ENCODE data around the gene NENF.
A peak's percentile ranks its signal among the peaks of the same experiment; 100 is the strongest.
"Not testable (repeated sequence)": the region's sequence is repeated elsewhere in the genome, so short reads cannot be mapped to it uniquely, and the experiment has no call there.

Gene NENF

DNA sequence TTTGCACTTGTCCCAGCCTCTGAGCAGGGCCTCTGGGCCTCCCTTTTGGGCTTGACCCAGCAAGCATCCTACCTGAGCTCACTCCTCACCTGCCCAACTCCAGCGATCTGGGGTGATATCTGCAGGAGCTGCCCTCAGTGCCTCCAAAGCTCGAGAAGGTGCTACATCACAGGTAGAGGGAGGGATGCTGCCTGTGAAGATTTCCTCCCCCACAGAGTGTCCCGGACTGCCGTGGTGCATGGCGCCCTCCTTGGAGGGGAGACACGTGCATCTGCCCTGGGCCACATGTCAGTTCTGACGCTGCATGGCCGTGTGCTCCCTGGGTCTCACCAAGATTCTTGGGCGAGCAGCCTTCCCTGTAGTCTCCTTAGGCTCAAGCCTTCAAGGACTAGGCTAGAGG is 27.7 kb downstream of the NENF start:
- no peak for DNase-seq (ENCODE audit: low read depth)

DNA sequence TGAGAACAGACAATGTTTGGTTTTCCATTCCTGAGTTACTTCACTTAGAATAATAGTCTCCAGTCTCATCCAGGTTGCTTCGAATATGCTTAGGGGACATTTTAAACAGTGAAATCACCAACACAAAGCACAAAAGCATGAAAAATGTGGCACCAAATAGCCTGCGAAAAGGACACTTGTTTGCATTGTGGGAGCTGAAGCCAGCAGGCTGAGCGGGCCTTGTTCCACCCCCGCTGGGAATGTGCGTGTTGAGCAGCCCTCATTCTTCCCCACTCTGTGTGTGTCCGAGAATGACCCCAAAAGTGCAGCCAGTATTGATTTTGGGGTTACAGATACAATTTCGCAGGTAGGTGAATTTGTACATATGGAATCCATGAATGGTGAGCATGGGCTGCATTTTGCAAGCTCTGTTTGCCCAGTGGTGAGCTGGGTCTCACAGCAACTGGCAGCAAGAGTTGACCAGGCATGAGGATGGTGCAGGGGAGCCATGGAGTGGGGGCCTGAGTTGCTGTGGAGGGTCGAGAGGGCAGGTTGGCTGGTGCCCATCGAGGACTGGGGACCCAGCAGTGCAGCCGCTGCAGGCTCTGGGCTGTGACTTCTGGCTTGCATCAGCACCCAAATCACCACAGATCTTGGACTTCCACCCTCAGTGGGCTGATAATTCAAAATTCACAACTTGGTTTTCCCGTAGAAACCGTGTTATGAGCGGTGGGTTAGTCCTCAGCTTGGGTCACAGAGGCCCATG is 29.4 kb downstream of the NENF start:
- DNase-seq (ENCODE audit: low read depth) = no peak

DNA sequence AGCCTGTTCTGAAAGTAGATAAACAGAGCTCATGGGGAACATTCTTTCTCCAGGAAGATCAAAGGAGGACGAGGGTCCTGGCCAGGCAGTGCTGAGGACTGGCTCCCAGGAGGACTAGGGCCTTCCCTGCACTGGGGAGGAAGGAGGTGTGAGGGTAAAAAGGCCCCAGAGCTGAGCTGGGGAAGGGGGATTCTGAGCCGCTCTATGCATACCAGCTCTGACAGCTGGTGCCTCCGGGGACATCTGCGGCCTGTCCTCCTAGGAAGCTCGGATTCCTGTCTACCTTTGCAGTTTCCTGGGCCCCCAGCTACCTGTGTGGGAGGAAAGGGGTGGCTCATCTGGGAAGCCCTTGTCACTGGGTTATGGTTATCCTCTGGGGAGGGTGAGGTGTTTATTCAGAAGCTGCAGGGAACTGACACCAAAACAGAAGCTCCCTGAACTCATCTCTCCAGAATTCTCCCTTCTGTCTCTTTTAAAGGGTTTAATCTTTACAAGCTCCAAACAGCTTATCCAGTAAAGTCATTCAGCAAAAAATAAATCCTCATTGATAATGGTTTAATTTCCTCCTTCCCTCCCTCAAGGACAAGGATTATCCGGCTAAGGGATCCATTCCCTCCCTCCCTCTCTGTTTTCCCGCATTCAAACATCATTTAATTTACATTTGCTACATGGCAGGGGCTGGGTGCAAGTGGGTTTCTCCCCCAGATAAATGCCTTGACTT is 31.0 kb downstream of the NENF start:
- DNase-seq (ENCODE audit: low read depth) = no peak

DNA sequence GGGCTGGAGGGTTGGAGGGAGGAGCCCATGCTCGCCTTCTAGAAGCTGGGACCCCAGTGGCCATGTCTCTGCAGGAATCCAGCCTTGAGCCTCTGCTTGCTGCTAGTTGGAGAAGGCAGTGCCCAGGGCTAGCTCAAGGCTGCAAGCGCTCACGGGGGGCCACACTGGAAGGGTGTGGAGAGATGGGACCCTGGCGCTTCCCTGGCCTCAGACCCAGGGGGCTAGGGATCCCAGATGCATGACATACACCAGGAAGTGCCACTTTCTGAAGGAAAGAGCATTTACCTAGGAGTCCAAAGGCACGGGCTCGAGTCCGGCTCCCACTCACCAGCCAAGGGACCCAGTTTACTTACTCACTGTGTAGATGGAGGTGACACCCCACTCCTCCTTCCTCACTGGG is 32.6 kb downstream of the NENF start:
- no peak for DNase-seq (ENCODE audit: low read depth)

DNA sequence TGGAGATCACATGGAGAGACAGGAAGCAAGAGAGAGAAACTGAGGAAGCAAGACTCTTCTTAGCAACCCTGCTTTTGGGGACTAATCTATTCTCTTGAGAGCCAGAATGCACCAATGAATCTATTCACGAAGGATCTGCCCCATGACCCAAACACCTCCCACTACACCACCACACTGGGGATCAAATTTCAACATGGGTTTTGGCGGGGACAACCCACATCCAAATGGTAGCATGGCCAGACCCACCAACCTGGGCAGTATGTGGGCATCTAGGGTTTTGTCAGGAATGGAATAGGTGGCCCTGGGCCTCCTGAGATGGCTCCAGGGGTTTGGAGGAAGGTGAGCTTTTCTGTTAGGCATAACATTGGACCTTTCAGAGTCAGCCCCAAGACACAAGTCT is 33.7 kb downstream of the NENF start:
- no peak for DNase-seq (ENCODE audit: low read depth)

DNA sequence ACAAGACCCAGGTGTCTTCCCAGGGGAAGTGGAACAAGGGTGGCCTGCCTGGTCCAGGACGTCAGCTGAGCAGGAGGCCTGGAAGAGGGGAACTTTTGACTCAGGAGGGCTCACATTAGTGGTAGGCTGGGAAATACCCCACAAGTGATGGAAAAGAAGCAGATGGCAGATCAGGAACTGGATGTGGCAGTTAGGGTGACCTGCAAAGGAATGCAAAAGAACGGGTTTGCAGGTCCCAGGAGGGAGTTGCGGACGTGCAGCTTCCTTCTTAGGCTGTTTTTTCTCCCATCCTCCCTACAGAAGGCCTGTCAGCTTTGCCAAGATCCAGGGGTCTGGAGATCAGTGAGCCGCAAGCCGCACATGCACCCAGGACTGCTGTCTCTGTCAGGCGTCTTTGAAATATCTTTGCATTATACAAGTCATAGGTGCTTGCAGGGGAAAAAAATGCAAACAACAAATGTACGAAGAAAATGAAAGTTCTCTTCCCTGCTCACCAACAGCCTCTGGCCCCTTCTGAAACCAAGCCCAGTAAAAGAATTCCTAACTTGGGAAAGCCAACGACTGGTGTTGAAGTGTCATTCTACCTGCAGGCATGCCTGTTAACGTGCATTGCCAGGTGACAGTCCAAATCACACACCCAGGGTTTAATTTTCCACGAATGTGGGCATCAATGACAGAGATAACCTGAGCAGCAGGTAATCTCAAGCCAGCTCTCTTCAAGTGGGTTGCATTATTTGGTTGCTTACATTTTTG is 34.4 kb downstream of the NENF start:
- DNase-seq (ENCODE audit: low read depth) = peak; percentile 27

DNA sequence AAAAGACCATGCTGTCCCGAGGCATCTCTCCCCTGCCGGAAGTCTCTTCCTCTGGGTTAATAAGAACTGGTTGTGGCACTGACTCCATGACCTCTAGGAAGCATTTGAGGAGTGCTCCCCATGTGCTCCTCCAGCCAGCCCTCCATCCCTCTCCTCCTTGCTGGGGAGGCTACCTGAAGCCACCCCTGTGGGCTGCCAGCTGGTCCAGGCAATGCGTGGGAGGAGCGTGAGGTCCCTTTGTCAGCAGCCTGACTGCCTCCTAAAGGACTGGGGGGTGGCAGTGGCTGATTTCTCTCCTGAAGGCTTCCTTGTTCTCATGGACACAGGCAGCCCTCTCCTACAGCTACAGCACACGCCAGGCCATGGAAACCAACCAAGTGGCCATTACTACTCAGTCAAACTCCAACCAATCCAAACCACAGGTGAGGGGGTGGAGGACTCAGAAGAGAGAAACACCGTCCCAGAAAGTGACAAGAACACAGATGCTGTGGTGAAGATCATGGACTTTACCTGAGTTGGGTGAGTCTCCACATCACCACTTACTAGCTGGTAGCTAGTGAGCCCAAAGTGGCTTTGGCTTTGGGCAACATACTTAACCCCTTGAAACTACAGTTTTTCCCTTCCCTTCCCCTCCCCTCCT is 35.2 kb downstream of the NENF start:
- no peak for DNase-seq (ENCODE audit: low read depth)

DNA sequence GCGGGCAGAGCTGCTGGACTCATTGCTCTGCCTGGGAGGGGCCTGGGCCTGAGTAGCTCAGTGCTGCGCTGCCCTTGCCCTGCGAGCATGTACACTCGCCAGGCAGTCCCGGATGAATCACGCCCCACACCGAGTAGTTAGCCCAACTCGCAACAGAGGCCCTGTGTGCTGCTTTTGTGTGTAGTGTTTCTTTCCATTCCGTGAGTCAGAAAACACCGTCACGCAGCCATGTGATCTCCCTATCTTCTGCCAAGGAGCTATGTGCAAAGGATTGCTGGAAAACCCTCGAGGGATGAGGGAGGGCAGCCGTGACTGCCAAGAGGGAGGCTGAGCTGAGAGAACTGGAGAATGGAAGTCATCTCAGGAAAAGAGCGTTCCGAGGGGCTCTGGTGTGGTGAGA is 37.3 kb downstream of the NENF start:
- DNase-seq (ENCODE audit: low read depth) = peak; percentile 100

DNA sequence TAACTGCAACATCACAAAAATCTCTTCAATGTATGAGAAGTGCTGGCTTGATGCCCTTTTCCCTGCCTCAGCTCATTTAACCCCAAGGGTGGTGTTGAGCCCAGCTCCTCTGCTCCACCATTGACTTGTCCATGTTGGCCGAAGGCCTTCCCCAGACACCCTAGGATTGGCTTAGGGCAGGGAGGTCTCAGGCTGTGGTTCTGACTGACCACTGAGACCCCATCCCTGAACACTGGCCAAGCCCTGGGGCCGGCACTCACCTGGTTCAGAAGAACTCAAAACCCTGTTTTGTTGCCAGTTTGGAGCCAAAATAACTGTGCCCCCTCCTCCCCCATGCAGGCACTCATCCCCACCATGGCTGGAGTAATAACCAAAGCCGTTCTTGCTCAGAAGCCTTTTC is 38.6 kb downstream of the NENF start:
- no peak for DNase-seq (ENCODE audit: low read depth)

DNA sequence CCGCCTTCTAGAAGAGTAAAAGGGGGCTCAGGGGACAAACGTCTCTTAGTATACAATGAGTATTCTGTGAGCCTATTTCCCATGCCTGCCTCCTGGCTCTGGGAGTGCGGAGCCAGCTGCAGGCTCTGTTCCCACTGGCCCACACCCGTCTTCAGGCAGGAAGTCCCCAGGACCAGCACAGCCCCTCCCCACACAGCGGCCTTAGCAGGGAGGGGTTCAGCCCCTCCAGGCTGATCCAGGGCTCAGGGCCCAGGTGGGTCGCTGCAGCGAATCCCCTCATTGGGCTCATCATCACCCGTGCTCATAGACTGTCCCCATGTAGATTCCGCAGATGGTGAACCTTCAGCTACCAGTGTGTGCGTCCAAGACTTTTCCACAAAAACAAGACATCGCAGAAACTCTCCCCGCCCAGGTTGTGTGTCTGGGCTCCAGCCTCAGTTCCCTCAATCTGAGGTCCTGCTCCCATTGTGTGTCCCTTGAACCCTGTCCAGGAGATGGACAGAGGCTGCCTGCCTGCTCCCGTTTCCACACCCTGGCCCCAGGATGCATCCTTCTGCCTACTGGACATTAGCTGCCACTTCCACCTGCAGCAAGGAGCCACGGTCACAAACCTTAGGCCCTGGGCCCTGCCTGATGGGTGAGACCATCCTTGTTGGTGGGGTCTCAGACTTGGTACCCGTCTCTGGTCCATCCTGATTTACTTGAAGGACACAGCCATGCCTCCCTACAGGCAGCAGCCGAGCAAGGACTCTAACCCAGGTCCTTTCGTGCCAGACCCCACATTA is 39.4 kb downstream of the NENF start:
- DNase-seq (ENCODE audit: low read depth) = no peak

DNA sequence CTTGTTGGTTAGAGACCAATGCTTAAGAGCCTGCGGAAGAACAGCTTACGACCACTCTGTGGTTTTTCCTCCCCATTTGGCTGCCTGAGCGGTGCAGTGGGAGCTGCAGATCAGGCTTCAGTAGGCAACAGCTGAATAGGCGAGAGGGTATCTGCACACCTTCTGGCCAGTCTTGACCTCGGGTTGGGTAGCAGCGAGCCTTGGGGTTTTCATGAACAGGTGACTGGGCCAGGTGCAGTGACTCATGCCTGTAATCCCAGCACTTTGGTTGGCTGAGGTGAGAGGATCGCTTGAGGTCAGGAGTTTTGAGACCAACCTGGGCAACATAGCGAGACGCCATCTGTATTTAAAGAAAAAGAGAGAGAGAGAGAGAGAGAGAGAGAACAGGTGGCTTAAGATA is 41.0 kb downstream of the NENF start:
- no peak for DNase-seq (ENCODE audit: low read depth)

DNA sequence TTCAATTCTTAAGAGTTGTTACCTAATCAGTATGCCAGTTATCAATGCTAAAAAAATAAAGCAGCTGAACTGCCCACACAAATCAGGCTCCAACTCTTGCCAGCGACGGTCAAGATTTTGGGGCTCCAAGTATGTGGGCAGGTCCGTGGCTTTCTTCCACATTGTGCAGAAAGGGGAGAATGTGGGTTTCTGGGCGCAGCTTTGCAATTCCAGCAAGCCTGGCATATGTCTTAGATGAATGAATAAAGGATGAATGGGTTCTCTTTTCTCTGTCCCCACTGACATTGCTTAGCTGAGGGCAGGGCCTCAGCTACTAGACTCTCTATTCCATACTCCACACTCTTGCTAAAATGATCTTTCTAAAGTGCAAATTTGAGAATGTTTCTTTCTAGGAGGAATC is 42.4 kb downstream of the NENF start:
- no peak for DNase-seq (ENCODE audit: low read depth)

DNA sequence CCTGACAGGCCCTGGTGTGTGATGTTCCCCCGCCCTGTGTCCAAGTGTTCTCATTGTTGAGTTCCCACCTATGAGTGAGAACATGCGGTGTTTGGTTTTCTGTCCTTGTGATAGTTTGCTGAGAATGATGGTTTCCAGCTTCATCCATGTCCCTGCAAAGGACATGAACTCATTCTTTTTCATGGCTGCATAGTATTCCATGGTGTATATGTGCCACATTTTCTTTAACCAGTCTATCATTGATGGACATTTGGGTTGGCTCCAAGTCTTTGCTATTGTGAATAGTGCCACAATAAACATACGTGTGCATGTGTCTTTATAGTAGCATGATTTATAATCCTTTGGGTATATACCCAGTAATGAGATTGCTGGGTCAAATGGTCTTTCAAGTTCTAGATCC is 43.1 kb downstream of the NENF start:
- DNase-seq (ENCODE audit: low read depth) = not testable (repeated sequence)

DNA sequence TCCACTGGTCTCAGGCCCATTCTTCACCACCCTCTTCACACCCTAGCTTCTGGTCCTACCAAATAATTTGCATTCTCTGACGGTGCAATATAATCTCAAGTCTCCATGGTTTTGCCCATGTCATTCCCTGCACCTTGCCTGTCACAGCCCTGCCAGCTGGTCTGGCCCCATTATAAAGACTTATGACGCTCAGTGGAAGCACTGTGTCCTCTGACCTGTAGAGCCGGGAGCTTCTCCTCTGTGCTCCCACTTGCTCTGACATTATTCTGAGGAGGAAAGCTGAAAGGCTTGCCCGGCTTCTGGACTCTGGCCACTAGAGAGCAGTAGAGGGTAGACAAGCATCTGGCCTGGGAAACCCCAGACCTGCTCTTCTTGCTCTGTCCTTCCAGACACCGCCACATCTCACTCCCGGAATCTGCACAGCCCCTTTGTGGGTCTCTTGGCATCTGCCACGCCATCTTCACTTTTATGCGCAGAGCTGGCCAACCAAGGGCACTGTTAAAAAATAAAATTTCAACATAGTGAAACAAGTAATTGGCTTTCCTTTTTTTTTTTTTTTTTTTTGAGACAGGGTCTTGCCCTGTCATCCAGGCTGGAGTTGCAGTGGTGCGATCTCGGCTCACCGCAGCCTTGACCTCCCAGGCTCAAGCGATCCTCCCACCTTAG is 44.4 kb downstream of the NENF start:
- DNase-seq (ENCODE audit: low read depth) = peak; percentile 79

DNA sequence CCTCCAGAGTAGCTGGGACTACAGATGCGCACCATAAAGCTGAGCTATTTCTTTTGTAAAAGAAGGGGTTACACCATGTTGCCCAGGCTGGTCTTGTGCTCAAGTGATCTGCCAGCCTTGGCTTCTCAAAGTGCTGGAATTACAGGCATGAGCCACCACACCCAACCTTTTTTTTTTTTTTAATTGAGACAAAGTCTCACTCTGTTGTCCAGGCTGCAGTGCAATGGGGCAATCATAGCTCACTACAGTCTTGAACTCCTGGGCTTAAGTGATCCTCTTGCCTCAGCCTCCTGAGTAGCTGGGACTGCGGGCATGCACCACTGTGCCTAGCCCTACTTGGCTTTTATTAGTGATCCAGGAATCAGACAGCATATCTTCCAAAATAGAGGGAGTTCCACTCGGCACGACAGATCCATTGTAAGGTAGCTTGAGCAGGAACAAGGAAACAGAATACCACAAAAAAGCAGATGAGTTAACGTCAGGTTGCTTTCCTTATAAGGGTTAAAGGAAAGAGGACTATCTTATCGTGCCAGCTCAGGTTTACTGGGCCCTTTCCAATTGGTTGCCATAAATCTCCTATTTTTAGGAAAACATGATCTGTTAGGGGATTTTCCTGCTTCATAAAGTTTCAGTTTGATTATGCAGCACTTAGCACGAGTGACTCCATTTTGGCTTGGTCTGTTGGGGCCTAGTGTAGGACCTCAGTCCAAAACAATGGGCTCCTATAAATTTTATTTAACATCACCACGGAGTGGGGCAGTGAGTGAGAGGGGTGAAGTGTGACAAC is 45.2 kb downstream of the NENF start:
- DNase-seq (ENCODE audit: low read depth) = no peak

DNA sequence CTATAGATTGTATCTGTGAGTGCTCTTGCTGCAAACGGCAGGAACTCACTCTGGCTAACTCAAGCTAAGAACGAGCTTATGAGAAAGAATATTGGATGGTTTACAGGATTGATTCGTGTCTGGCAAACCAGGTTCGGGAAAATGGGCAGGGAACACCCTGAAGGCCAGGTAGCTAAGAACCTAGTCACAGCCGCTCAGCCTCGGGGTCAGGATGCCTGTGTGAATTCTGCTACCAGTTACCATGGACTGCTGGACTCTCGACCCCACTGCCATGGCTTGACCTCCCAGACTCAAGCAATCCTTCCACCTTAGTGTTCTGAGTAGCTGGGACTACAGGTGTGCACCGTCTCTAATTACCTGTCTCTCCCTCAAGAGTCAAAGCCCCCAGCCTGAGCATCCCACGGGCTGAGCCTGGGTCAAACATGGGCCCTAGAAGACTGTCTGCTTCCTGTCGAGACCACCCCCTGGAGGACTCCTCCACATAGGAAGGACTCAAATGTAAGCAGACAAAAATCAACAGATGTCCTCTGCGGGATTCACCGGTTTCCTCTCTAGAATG is 45.8 kb downstream of the NENF start:
- DNase-seq (ENCODE audit: low read depth) = no peak

DNA sequence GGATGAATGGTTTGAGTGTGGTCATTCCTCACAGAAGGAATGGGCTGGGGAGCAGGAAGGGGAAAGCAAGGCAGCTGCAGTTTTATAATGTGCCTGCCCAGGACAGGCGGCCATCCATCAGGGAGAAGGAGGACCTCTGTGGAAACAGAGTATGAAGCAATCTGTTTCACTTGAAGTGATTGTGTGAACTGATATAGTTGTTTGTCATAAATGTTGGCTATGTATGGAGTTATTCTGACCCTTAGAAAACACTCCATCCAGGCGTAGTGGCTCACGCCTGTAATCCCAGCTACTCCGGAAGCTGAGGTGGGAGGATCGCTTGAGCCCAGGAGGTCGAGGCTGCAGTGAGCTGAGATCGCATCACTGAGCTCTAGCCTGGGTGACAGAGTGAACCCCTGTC is 46.5 kb downstream of the NENF start:
- DNase-seq (ENCODE audit: low read depth) = peak; percentile 76

DNA sequence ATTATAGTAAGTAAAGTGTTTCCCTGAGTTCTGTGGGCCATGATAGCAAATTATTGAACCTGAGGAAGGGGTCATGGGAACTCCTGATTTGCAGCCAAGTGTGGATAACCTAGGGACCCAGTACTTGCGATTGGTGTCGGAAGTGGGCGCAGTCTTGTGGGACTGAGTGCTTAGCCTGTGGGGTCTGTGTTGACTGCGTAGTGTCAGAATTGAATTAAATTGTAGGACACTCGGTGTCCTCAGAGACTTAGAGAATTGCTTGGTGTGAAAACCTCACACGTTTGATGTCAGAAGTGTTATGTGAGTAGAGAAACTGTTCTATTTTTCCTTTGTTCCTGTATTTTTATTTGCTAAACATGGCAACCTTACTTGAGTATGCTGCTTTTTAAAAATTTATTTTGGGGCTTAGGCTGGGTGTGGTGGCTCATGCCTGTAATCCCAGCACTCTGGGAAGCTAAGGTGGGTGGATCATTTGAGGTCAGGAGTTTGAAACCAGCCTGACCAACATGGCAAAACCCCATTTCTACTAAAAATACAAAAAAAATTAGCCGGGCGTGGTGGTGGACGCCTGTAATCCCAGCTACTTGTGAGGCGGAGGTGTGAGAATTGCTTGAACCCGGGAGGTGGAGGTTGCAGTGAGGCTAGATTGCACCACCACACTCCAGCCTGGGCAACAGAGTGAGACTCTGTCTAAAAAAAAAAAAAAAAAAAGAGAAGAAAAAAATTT is 48.2 kb downstream of the NENF start:
- not testable (repeated sequence) for DNase-seq (ENCODE audit: low read depth)

DNA sequence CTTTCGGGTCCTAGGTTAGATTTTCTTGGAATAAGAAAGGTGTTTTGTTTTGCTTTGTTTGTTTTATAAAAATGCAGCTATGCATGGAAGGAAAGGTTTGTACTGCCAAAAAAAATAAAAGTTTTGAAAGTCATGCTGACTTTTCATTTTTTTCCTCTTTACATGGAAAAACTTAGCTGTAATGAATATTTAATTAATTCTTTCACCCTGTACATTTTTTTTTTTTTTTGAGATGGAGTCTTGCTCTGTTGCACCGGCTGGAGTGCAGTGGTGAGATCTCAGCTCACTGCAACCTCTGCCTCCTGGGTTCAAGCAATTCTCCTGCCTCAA is 48.7 kb downstream of the NENF start:
- no peak for DNase-seq (ENCODE audit: low read depth)

All from amniotic epithelial cell (primary cell).